GM18502 (cell line): ENCODE measurements around the gene AP3B1.
"Not testable (repeated sequence)": the region's sequence is repeated elsewhere in the genome, so short reads cannot be mapped to it uniquely, and the experiment has no call there.

Source experiments
- ATAC-seq: cut with Tn5 transposase; IDR thresholded peaks from one replicate; pipeline ENCODE4 v1.9.1; 2021; ENCODE audit warnings: mild to moderate bottlenecking; ENCODE audit not compliant: unreplicated experiment, poor library complexity

The AP3B1 gene

DNA sequence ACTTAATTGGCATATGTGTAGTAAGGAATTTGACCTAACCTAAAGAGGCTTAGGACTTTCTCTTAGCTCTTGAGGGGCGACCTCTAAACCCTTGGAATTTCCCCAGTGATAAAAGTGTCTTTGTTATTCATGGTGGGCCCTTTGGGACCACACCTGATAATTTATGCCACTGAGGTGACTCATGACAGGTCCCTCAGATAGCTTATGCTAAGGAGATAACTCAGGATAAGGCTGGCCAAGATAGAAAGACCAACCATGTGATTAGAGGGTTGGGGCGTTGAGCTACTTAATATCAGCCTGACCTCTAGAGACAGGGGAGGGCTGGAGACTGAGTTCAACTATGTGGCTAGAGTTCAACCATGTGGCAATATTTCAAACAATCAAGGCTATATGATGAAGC, 218.1 kb downstream of the AP3B1 start:
- ATAC-seq, result no peak

DNA sequence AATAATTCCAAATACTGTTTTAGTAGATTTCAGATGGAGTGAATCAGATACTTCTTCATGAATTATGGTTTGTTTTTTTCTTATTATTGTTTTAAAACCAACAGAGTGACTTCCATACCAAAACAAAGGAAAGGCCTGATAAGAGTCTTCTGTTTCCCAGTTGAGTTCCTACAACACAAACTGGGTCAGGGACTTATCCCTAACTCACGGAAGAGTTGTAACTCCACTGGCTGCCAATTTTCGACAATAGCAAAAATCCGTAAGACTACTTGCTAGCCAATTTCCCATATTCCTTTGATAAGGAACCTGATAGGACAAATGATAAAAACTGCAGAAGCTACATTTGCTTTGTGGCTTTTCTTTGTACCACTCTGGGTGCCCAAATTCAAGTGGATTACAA, 219.2 kb downstream of the AP3B1 start:
- ATAC-seq, result no peak

DNA sequence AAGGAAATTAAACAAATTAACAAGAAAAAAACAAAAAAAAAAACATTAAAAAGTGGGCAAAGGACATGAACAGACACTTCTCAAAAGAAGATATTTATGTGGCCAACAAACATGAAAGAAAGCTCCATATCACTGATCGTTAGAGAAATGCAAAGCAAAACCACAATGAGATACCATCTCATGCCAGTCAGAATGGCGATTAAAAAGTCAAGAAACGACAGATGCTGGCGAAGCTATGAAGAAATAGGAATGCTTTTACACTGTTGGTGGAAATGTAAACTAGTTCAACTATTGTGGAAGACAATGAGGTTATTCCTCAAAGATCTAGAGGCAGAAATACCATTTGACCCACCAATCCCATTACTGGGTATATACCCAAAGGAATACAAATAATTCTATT, 223.8 kb downstream of the AP3B1 start:
- not testable (repeated sequence) for ATAC-seq

DNA sequence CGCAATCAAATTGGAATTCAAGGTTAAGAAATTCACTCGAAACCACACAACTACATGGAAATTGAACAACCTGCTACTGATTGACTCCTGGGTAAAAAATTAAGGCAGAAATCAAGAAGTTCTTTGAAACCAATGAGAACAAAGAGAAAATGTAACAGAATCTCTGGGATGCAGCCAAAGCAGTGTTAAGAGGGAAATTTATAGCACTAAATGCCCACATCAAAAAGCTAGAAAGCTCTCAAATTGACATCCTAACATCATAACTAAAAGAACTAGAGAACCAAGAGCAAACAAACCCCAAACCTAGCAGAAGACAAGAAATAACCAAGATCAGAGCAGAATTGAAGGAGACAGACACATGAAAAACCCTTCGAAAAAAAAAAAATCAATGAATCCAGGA, 226.9 kb downstream of the AP3B1 start:
- ATAC-seq, result not testable (repeated sequence)

DNA sequence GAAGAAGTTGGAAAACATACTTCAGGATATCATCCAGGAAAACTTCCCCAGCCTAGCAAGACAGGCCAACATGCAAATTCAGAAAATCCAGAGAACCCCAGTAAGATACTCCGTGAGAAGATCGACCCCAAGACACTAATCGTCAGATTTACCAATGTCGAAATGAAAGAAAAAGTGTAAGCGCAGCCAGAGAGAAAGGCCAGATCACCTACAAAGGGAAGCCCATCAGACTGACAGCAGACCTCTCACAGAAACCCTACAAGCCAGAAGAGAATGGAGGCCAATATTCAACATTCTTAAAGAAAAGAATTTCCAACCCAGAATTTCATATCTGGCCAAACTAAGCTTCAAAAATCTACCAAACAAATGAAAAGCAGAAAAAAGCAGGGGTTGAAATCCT, 227.8 kb downstream of the AP3B1 start:
- ATAC-seq, result not testable (repeated sequence)

DNA sequence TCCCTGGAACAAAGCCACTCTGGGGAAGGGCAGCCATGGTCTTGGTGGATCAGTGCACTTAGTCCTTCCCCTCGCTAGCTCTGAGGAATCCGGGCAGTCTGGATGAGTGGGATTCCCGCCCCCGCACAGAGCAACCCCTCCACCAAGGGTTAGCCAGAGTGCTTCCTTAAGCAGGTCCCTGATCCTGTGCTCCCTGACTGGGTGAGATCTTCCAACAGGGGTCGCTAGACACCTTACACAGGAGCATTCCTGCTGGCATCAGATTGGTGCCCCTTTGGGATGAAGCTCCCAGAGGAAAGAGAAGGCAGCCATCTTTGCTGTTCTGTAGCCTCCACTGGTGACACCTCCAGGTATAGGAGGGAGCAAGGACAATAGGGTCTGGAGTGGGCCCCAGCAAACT, 228.8 kb downstream of the AP3B1 start:
- ATAC-seq, result no peak

DNA sequence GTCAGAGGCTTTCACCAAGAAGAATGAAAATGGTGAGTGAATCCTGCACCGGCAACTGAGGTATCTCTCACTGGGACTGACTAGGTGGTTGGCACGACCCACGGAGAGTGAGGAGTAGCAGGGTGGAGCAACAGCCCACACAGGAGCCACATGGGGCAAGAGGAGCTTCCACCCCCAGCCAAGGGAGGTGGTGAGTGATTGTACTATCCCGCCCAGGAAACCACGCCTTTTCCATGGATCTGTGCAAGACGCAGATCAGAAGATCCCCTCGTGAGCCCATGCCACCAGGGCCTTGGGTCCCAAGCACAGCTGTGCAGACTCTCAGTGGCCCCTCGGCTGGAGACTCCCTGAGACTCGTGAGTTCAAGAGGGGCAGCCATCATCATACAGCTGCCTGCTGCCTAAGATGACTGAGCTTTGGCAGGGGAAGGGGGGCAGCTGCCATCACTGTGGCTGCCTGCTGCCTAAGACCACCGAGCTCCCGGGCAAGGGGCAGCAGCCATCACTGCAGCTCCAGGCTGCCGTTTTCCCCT, 229.5 kb downstream of the AP3B1 start:
- ATAC-seq, result no peak

DNA sequence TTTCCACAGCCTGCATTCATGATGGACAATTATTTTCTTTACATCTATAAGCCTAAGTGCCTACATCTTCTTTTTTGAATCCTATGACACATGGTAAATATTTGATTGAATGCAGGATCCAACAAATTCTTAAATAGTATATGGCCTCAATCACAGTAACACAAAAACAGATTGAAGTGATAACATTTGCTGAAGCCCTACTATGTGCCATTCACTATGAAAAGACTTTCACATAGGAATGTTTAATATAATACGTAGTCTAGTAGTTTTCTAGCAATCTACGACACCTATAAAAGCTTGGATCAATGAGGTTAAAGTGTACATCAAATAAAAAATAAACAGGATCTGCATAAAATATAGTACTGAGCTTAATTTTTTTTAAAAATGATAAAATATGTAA, 231.0 kb downstream of the AP3B1 start:
- no peak for ATAC-seq

DNA sequence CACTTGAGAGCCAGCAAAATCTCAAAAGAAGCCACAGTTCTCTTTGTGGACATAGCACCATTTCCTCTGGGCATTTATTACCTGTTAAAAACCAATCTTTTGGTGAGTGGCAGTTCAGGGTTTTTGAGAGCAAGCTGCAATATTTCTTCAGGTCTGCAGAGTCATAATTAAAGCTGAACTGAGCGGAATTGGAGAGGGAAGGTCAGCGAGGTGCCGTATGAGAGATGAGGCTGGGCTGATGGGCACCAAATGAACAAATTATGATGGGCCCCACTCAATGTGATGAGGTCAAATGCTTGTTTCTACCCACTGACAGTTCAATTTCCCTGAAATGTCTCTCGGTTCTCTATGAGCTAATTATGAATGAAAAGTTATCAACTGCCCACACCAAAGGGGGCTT, 231.9 kb downstream of the AP3B1 start:
- no peak for ATAC-seq

DNA sequence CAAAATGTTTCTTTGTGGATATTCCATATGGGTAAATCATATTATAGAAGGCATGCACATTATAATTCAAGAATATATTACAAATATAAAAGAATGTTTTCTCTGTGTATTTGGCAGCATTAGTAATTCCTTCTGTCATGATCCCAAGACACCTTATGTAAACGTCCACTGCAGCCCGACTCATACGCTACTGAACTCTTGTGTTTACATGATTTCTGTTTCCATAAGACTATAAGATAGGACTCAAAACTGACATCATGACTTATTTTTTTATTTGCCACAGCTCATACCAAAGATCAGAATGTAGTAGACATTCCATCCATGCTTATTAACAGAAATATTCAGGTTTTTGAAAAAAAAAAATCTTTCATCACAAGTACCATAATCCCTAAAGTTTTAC, 234.1 kb downstream of the AP3B1 start:
- ATAC-seq, result no peak

DNA sequence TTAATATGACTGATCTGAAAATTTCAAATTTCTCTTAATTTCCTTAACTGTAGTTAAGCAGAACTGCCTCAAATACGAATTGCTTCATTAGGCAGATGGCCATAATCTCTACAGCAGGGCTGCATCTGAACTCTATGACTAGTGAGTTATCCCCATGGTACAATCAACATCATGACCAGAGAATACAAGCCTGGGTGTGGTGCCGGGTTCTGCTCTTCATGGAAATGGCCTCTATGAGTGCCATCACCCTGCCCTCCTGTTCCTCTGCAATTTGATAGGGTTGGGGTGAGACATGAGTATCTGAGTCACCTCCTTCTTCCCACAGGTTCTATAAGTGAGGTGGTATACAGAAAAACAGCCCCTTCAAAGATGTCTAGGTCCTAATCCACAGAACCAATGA, 235.9 kb downstream of the AP3B1 start:
- no peak for ATAC-seq

DNA sequence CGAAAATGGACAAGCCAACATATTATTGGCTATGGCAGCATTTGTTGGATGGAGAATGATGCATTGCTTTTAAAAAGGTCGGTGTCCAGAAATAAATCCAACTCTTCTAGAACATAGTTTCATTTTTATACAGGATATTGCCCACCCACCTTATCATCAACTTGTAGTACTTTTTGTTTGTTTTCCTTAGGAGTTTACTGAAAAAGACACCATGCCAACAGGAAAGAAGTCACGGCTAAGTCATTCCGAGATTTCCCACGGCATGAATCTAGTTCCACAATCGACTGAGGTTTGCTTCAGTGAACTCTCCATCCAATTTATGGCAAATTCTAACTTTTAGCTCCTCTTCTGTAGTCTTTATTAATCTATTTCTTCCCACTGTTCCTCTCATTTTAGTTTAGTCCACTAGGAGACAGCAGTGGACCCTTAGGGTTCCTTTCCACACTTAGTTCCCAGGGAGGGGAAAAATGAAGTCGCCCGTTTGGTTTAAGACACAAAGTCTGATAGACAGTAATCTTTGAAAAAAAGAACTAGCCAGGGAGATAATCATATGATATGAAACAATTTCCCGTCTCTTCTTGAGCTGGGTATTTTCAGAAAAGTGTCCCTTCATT, 237.5 kb downstream of the AP3B1 start:
- ATAC-seq, result no peak

DNA sequence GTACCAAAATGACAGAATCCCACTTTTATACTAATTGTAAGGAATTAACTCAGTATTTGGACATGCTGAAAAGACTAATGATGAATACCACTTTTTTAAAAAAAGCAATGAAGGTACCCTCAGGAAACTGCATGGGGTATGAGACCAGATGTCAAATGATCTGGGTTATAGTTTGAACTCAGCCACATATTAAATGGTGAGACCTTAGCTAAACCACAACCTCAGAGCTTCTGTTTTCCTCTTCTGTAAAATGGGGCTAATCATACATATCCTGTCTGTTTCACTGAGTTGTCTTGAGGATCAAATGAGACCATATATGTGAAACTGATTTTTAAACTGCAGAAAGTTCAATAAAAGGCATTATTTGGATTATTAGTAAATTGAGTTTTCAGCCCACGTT, 238.4 kb downstream of the AP3B1 start:
- ATAC-seq, result no peak

DNA sequence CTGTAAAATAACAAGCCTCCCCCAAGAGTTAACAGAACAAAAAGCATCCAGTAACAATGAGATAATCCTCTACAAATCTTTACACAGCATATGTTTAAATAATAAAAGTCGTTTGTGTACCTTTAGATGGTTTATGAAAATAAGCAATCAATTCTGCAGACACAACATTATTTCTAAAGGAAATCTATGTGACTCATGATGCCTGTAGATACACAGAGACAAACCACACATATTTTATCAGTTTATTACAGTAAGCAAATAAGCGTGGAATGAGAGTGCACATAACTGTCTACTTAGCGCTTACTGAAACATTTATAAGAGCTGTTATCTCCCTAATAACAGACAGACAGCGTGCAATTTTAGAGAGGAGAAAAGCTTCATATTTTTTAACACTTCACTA, 243.6 kb downstream of the AP3B1 start:
- ATAC-seq, result no peak

DNA sequence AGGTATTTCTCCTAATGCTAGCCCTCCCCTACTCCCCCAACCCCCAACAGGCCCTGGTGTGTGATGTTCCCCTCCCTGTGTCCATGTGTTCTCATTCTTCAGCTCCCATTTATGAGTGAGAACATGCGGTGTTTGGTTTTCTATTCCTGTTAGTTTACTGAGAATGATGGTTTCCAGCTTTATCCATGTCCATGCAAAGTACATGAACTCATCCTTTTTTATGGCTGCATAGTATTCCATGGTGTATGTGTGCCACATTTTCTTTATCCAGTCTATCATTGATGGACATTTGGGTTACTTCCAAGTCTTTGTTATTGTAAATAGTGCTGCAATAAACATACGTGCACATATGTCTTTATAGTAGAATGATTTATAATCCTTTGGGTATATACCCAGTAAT, 247.7 kb downstream of the AP3B1 start:
- not testable (repeated sequence) for ATAC-seq

DNA sequence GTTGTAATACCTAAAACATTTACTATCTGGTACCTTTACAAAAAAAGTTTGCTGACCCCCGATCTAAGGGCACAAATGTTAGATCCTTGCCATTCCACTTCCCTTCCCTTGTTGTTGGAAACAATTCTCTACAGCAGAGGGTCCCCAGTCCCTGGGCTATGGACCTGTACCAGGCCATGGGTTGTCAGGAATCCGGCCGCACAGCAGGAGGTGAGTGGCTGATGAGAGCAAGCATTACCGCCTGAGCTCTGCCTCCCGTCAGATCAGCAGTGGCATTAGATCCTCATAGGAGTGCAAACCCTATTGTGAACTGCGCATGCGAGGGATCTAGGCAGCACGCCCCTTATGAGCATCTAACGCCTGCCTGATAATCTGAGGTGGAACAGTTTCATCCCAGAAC, 248.5 kb downstream of the AP3B1 start:
- no peak for ATAC-seq

DNA sequence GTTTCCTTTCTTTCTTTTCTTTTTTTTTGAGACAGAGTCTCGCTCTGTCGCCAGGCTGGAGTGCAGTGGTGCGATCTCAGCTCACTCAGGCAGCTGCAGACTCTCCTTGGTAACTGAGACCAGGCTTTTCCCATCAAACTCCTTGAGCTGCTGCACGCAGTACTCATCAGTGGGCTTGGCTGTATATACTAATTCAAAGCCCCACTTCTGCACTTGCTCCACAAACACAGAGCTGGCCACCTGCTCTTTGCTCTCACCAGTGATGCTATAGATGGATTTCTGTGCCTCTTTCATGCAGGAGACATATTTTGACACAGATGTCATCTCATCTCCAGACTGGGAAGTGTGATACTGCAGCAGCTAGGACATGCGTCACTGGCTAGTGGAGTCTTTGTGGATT, 252.7 kb downstream of the AP3B1 start:
- no peak for ATAC-seq

DNA sequence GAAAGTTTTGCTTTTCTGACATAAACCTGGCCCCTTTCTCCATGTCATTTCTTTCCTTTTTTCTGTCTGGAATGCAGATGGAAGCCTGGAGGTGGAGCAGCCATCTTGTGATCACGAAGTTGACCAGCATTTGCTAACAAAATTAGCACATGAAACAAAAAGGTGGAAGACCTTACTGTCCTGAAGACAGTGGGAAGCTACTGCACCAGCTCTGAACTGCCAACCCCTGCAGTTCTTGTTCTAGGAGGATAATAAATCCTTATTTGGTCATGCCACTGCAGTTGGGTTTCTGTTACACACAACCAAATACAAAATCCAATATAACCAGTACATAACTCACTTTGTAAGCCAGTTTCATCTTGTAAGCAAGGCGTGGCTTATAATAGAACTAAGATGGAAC, 269.0 kb downstream of the AP3B1 start:
- ATAC-seq, result no peak

DNA sequence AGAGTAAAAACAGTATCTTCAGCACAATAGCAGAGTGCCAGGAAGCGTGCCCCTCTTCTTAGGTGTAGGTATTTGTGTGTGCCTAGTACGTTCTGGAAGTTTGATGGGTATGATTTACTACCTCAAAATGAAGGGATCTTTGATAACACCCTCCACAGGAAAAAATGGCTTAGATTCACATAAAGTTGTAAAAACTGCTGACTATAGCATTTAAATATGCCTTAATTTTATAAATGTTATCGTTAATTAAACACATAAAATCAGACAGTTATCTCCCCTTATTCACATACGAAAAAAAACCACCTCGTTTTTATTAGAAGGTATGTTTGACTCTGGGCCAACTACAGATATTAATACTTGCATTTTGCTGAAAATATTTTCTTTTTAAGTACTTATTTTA, 274.8 kb downstream of the AP3B1 start:
- no peak for ATAC-seq

DNA sequence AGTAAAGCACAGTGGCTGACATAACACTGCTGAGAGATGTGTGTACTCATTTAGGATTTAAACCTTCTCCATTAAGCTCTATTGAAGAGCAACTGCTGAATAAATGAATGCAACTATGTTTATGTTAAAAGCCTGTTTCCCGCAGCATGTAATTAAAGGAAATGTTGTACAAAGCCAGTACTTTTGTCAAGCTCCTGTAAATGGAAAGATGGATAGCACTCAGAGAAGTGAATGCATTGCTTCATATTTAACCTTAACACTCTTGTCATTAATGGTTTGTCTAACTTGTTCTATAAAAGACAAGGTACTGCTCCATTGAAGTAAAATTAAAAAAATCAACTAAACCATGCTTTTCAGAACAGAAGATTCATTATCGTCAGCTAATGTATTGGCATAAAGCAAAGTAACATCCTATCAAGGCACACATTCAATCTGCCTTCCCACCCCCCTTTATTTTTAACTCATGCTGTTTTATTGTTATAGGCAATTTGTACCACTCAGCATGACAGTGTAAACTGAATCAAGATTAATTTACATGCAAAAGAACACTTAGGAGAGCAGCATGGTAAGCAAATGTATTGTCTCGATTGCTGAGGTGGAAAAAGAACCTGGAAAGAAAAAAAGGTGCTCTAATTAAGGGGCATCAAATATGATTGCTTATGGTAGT, 277.5 kb downstream of the AP3B1 start:
- no peak for ATAC-seq

DNA sequence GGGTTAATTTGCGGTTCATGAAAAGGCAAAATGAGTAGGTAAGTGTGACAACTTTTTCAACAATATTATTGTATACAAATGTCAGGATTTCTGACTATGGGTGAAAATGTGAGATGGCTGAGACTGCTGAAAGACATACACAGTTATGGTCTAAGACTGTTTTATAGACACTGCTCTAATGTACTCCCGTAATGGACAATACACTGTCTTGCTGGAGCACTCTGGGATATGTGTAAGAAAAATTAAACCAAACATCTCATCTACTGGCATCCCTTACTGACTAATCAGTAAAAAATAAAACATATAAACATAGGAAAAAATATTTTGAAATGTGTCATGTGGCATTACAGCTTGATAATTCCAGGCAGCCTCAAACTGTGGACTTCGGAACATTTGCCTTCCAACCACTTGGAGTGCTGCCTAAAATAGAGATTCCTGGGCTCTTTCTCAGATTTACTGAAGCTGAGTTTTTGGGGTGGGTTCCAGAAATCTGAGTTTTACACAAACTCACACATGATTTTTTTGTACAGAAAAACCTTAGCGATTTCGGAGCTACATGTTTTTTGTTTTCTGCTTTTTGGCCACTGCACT, 284.5 kb downstream of the AP3B1 start:
- ATAC-seq, result no peak
